ENCODE measurements around the gene ALX4.

GRCh38 chr11:44212128-44212527 is 97.8 kb downstream of the ALX4 start:
- TF ChIP-seq, protein P1, sequence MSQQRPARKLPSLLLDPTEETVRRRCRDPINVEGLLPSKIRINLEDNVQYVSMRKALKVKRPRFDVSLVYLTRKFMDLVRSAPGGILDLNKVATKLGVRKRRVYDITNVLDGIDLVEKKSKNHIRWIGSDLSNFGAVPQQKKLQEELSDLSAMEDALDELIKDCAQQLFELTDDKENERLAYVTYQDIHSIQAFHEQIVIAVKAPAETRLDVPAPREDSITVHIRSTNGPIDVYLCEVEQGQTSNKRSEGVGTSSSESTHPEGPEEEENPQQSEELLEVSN (IDR thresholded peaks at IDR 0.05; ENCODE audit: borderline replicate concordance, low read depth): no peak
- TF ChIP-seq, protein P2, sequence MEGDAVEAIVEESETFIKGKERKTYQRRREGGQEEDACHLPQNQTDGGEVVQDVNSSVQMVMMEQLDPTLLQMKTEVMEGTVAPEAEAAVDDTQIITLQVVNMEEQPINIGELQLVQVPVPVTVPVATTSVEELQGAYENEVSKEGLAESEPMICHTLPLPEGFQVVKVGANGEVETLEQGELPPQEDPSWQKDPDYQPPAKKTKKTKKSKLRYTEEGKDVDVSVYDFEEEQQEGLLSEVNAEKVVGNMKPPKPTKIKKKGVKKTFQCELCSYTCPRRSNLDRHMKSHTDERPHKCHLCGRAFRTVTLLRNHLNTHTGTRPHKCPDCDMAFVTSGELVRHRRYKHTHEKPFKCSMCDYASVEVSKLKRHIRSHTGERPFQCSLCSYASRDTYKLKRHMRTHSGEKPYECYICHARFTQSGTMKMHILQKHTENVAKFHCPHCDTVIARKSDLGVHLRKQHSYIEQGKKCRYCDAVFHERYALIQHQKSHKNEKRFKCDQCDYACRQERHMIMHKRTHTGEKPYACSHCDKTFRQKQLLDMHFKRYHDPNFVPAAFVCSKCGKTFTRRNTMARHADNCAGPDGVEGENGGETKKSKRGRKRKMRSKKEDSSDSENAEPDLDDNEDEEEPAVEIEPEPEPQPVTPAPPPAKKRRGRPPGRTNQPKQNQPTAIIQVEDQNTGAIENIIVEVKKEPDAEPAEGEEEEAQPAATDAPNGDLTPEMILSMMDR (IDR thresholded peaks at IDR 0.05): no peak
- TF ChIP-seq HOXB13 (CRISPR knock-in tag; IDR thresholded peaks at IDR 0.05; ENCODE audit: low read depth) (no peak), POLR2A (IDR thresholded peaks at IDR 0.05; ENCODE audit: low read length) (no peak), JUN (IDR thresholded peaks at IDR 0.05) (no peak), USF2 (IDR thresholded peaks at IDR 0.05) (no peak), FOSL2 (IDR thresholded peaks at IDR 0.05) (no peak), FOSL2 (CRISPR knock-in tag; IDR thresholded peaks at IDR 0.05) (no peak)

All from A549 (cell line).